ENCODE measurements around the gene SEC16A. TPM values are rescaled to one million over a fixed set of nuclear protein-coding genes. Genes with fewer than 3 reads are reported as not detected.

SEC16A gene
- total RNA-seq, 6 experiments from 2014 or later = 63.2 to 98.6 (median 75.5) TPM

DNA sequence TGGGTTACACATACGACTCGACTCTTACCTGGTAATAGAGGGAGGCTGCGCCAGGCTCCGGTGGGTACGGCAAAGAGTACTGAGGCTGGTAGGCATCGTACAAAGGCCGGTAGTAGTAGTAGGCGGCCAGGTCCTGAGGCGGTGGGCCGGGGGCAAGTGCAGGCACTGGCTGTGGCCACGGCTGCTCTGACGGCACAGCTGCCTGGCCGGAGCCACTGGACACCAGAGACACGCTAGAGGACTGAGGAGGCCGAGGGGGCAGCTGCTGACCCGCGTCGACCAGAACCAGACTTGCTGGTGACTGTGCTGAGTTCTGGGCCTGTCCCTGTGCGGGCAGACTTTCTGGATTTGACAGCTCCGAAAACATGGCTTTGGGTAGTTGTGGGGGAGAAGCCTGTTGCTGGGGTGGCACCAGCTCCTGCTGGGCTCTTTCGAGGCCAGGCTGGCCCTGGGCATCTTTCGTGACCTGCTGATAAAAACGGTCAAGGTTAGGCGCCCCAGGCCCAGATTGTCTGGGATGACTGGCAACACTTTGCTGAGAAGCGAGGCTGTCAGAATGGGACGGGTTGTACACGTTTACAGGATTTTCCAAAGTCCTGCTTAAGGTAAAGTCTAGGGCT is 8.7 kb downstream of the SEC16A start:
- Mint-ChIP-seq H3K36me3 (ENCODE audit: low read depth) (no peaks in the 10 kb centered on the region; the same call in 1 of the 2 replicates), H3K27ac (no peak overlapping the region)
- TF ChIP-seq, protein P1, sequence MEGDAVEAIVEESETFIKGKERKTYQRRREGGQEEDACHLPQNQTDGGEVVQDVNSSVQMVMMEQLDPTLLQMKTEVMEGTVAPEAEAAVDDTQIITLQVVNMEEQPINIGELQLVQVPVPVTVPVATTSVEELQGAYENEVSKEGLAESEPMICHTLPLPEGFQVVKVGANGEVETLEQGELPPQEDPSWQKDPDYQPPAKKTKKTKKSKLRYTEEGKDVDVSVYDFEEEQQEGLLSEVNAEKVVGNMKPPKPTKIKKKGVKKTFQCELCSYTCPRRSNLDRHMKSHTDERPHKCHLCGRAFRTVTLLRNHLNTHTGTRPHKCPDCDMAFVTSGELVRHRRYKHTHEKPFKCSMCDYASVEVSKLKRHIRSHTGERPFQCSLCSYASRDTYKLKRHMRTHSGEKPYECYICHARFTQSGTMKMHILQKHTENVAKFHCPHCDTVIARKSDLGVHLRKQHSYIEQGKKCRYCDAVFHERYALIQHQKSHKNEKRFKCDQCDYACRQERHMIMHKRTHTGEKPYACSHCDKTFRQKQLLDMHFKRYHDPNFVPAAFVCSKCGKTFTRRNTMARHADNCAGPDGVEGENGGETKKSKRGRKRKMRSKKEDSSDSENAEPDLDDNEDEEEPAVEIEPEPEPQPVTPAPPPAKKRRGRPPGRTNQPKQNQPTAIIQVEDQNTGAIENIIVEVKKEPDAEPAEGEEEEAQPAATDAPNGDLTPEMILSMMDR (IDR thresholded peaks at IDR 0.05) = no peak

DNA sequence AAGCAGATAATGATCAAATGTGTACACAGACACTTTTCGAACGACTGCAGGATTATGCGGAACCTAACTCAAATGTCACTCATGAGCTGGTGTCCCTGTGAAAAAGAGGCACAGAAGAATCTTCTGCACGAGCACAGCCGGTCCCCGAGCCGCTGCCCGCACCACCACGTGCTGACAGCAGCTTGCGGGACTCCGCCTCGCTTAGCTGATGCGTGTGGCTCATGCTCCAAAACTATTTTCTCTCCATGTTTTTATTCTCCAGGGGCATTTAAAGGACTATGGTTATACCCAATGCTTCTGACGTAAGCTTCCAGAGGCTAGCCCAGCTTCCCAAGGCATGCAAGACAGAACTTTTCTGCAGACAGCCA is 9.5 kb downstream of the SEC16A start:
- Mint-ChIP-seq H3K27ac (no peak overlapping the region), H3K9me3 (no peaks in the 10 kb centered on the region), H3K36me3 (ENCODE audit: low read depth) (no peaks in the 10 kb centered on the region; the same call in 1 of the 2 replicates), H3K27me3 (ENCODE audit: insufficient read depth) (peaks cover 5% of the 10 kb centered on the region), H3K4me1 (ENCODE audit: low read depth) (no peaks in the 10 kb centered on the region), H3K4me3 (no peak overlapping the region)
- no peak for DNase-seq
- TF ChIP-seq, protein P1 (IDR thresholded peaks at IDR 0.05) = no peak

More for the DNA sequence above, 8.7 kb downstream of the SEC16A start:
- Mint-ChIP-seq H3K4me1 (ENCODE audit: low read depth) (no peaks in the 10 kb centered on the region), H3K4me3 (no peak overlapping the region), H3K27me3 (ENCODE audit: insufficient read depth) (peaks cover 5% of the 10 kb centered on the region), H3K9me3 (no peaks in the 10 kb centered on the region)
- no peak for DNase-seq

DNA sequence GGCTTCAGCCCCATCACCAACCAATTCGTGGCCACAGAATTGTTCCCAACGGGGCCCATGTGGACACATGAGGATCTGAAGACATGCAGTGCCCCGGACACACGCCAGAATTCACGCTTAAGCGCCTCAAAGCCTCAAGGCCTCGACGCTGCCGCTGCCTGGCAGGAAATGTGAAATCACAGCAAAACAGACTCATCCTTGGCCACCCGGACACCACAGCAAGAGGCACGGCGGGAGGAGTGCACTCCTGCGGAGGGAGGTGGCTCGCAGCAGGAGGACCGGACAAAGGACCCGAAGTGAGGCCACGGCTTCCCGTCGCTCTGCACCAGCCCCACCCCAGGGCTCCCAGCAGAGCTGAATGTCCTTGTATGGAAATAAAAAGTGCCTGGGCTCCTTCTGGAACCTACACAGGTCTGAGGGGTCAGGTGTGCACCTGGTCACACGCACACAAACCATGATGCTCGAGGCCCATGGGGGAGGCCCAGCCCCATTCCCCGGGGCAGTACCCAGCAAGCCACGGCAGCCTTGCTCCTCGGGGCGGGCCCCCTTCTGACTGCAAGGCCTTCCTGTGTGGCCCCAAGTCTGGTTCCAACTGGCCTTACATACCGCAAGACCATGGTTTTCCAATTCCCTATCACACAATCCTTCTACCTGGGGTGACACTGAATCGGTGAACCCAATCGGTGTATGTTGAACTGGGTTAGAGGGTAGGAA is 10.0 kb downstream of the SEC16A start:
- TF ChIP-seq, protein P1 (IDR thresholded peaks at IDR 0.05) = no peak

DNA sequence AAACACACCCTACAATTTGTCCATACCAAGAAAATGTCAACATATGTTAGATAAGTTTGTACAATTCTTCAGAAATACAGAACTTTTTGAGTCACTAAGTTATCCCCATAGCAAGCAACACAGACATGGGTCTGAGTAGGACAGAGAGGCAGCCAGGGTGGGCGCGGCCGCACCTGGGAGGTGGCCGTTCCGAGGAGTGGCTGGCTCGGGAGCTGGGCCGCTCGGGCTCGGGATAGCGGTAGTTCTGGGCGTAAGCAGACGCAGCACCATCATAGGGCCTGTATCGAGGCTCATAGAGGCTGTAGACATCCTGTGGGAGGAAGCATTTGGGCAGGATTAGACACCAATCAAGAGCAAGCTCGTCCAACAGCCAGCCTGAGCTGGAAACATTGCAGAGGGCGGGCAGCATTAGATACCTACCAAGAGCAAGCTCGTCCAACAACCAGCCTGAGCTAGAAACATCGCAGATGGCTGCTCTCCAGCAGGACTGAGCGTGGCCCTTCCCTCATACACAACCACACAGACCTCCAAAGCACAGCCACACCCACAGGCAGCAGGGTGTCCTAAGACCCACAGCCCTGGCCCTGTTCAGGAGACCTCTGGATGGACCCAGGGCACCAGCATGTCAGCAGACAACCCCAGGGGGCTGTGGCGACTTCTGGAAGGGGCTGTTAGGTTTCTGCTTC is 10.9 kb downstream of the SEC16A start:
- H3K4me3 Mint-ChIP-seq = no peak overlapping the region
- DNase-seq = no peak
- H3K36me3 Mint-ChIP-seq (ENCODE audit: low read depth) = peaks cover 1% of the 10 kb centered on the region; the same call in 1 of the 2 replicates
- H3K27me3 Mint-ChIP-seq (ENCODE audit: insufficient read depth) = peaks cover 5% of the 10 kb centered on the region; the same call in 1 of the 2 replicates
- H3K27ac Mint-ChIP-seq = no peak overlapping the region
- H3K4me1 Mint-ChIP-seq (ENCODE audit: low read depth) = no peaks in the 10 kb centered on the region
- TF ChIP-seq, protein P1 (IDR thresholded peaks at IDR 0.05) = no peak
- no peaks in the 10 kb centered on the region for H3K9me3 Mint-ChIP-seq

More for the DNA sequence above, 10.0 kb downstream of the SEC16A start:
- H3K36me3 Mint-ChIP-seq (ENCODE audit: low read depth) = no peaks in the 10 kb centered on the region; the same call in 1 of the 2 replicates
- H3K9me3 Mint-ChIP-seq = no peaks in the 10 kb centered on the region
- H3K4me3 Mint-ChIP-seq = no peak overlapping the region
- no peak overlapping the region for H3K27ac Mint-ChIP-seq
- no peak for DNase-seq
- no peaks in the 10 kb centered on the region for H3K4me1 Mint-ChIP-seq (ENCODE audit: low read depth)
- peaks cover 5% of the 10 kb centered on the region for H3K27me3 Mint-ChIP-seq (ENCODE audit: insufficient read depth)

DNA sequence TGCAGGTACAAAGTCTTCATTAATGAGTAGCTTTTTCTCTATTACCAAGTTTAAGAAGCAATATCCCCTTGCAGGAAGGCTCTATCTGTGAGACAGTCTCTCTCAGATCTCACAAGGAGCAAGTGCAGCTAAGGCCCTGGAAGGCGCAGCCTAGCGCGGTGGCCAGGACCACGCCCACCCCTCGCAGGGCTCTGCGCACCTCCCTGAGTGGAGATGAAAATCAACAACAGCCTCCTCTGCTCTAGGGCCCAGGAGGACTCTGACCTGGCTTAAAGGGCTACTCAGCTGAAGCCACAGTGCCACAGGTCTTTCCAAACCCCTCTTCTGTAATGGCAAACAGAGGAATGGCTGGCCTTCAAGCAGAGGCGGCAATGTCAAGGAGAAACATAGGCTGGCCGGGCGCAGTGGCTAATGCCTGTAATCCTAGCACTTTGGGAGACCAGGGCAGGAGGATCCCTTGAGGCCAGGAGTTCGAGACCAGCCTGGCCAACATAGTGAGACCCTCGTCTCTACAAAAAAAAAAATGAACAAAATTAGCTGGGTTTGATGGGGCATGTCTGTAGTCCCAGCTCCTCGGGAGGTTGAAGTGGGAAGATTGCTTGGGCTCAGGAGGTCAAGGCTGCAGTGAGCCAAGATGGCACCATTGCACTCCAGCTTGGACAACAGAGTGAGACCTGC is 11.9 kb downstream of the SEC16A start:
- DNase-seq = no peak
- no peaks in the 10 kb centered on the region for H3K4me1 Mint-ChIP-seq (ENCODE audit: low read depth)
- H3K9me3 Mint-ChIP-seq = no peaks in the 10 kb centered on the region
- TF ChIP-seq, protein P1 (IDR thresholded peaks at IDR 0.05) = no peak
- no peak overlapping the region for H3K4me3 Mint-ChIP-seq
- H3K27me3 Mint-ChIP-seq (ENCODE audit: insufficient read depth) = peaks cover 5% of the 10 kb centered on the region; the same call in 1 of the 2 replicates
- H3K36me3 Mint-ChIP-seq (ENCODE audit: low read depth) = peaks cover 10% of the 10 kb centered on the region; the same call in 1 of the 2 replicates
- no peak overlapping the region for H3K27ac Mint-ChIP-seq

Measured in HFFc6 (cell line).